Neural cell (in vitro differentiated cells): ENCODE data around the gene LONRF3. TPM values are rescaled to one million over a fixed set of nuclear protein-coding genes. Genes with fewer than 3 reads are reported as not detected.

Experiments used
- H2AFZ ChIP-seq: fragments of 200-600, 300-800 bp; sonication (generic), shearing (Covaris generic); 2 replicates; pipeline ENCODE4 v1.6.0; 2014; ENCODE audit warnings: low read depth, mild to moderate bottlenecking, antibody characterized with exemption, low read length, moderate library complexity
- H3F3A ChIP-seq: fragments of 200-600 bp; shearing (Covaris generic); 2 replicates; pipeline ENCODE4 v1.6.1; 2016; ENCODE audit warnings: mild to moderate bottlenecking, moderate library complexity, mixed read lengths, antibody characterized with exemption, low read length; ENCODE audit not compliant: insufficient read depth, poor library complexity, severe bottlenecking
- H3K27ac ChIP-seq: fragments of 200-600, 300-800 bp; sonication (generic), shearing (Covaris generic); 2 replicates; pipeline ENCODE4 v1.5.1; 2014; ENCODE audit warnings: mild to moderate bottlenecking, low read length, moderate library complexity
- H3K27me3 ChIP-seq: fragments of 300-800, 200-600 bp; sonication (generic), shearing (Covaris generic); 2 replicates; pipeline ENCODE4 v1.6.0; 2014; ENCODE audit warnings: mild to moderate bottlenecking, low read depth, low read length, moderate library complexity; ENCODE audit not compliant: insufficient read depth
- H3K36me3 ChIP-seq: fragments of 300-800, 200-600 bp; sonication (generic), shearing (Covaris generic); 2 replicates; pipeline ENCODE4 v1.5.1; 2014; ENCODE audit warnings: mild to moderate bottlenecking, antibody characterized with exemption, low read length, moderate library complexity; ENCODE audit not compliant: insufficient read depth
- H3K4me2 ChIP-seq: fragments of 300-800, 200-600 bp; sonication (generic), shearing (Covaris generic); 2 replicates; pipeline ENCODE4 v1.6.0; 2014; ENCODE audit warnings: mild to moderate bottlenecking, low read length
- H3K4me3 ChIP-seq: fragments of 300-800, 200-600 bp; sonication (generic), shearing (Covaris generic); 2 replicates; pipeline ENCODE4 v1.5.1; 2014; ENCODE audit warnings: mild to moderate bottlenecking, low read length, moderate library complexity
- H3K79me2 ChIP-seq: fragments of 200-600 bp; shearing (Covaris generic); replicated peaks from 2 replicates; pipeline ENCODE4 v1.6.0; 2014; ENCODE audit warnings: mild to moderate bottlenecking, low read length, moderate library complexity; ENCODE audit not compliant: insufficient read depth
- H3K9ac ChIP-seq: fragments of 300-800, 200-600 bp; sonication (generic), shearing (Covaris generic); 2 replicates; pipeline ENCODE4 v1.6.1; 2016; ENCODE audit warnings: mild to moderate bottlenecking, low read length, mixed read lengths
- H3K9me2 ChIP-seq: fragments of 200-600 bp; shearing (Covaris generic); 2 replicates; pipeline ENCODE4 v1.6.1; 2016; ENCODE audit warnings: mild to moderate bottlenecking, low read length, mixed read lengths; ENCODE audit not compliant: insufficient read depth
- H3K9me3 ChIP-seq: fragments of 200-600, 300-800 bp; sonication (generic), shearing (Covaris generic); 2 replicates; pipeline ENCODE4 v1.6.1; 2016; ENCODE audit warnings: mild to moderate bottlenecking, mixed run types, low read length, moderate library complexity, mixed read lengths
- H4K20me1 ChIP-seq: fragments of 200-600 bp; shearing (Covaris generic); 2 replicates; pipeline ENCODE4 v1.6.1; 2016; ENCODE audit warnings: mild to moderate bottlenecking, mixed run types; ENCODE audit not compliant: insufficient read depth
- EP300 ChIP-seq: fragments of 450-650 bp; conservative IDR thresholded peaks from 2 replicates; pipeline ENCODE4 v1.6.1; 2014; ENCODE audit warnings: antibody characterized with exemption, mild to moderate bottlenecking, moderate library complexity; ENCODE audit not compliant: poor library complexity, severe bottlenecking
- EZH2 ChIP-seq: fragments of 200-600, 300-800 bp; shearing (Covaris generic), sonication (generic); IDR thresholded peaks from 2 replicates; pipeline ENCODE4 v1.6.1; 2014; ENCODE audit warnings: antibody characterized with exemption, low read length, borderline replicate concordance, mild to moderate bottlenecking; ENCODE audit not compliant: insufficient read depth, poor library complexity, severe bottlenecking
- MXI1 ChIP-seq: fragments of 450-650 bp; conservative IDR thresholded peaks from 2 replicates; pipeline ENCODE4 v1.6.1; 2014; ENCODE audit warnings: antibody characterized with exemption, mild to moderate bottlenecking; ENCODE audit not compliant: poor library complexity, severe bottlenecking
- POLR2AphosphoS5 ChIP-seq: IDR thresholded peaks from 2 replicates; pipeline ENCODE4 v1.6.1; 2012
- RAD21 ChIP-seq: fragments of 450-650 bp; conservative IDR thresholded peaks from 2 replicates; pipeline ENCODE4 v1.6.1; 2014; ENCODE audit warnings: antibody characterized with exemption, mild to moderate bottlenecking, moderate library complexity
- SMC3 ChIP-seq: fragments of 450-650 bp; conservative IDR thresholded peaks from 2 replicates; pipeline ENCODE4 v1.6.1; 2014; ENCODE audit warnings: antibody characterized with exemption, mild to moderate bottlenecking, moderate library complexity; ENCODE audit not compliant: poor library complexity
- TAF1 ChIP-seq: IDR thresholded peaks from 2 replicates; pipeline ENCODE4 v1.6.1; 2012; ENCODE audit warnings: low read depth
- polyA plus RNA-seq: library from polyadenylated mRNA; depleted of rRNA; stranded (reverse); fragments of >200 nt; gene quantifications from 2 replicates; pipeline ENCODE4 v1.2.3, GENCODE V29; 2014
- TF ChIP-seq, protein P1 (sequence below): IDR thresholded peaks from 2 replicates; pipeline ENCODE4 v1.6.1; 2012; ENCODE audit warnings: borderline replicate concordance
- TF ChIP-seq, protein P2 (sequence below): fragments of 450-650 bp; IDR thresholded peaks from 2 replicates; pipeline ENCODE4 v1.5.1; 2014; ENCODE audit warnings: antibody characterized with exemption, mild to moderate bottlenecking, moderate library complexity; ENCODE audit not compliant: poor library complexity, severe bottlenecking

The LONRF3 gene
- polyA plus RNA-seq, 1 donor from 2014 or later: 0.41 TPM

GRCh38 chrX:118975831-118976598, 1.6 kb downstream of the LONRF3 start:
- Histone ChIP-seq H3K79me2 (no peaks in the 10 kb centered on the region), H3K27me3 (peaks cover 71% of the 10 kb centered on the region), H3K9me3 (no peaks in the 10 kb centered on the region), H4K20me1 (no peaks in the 10 kb centered on the region), H3K27ac (no peak overlapping the region), H3K9ac (no peak overlapping the region), H3K4me3 (peak overlapping the region; percentile 65), H3F3A (no peaks in the 10 kb centered on the region), H3K36me3 (no peaks in the 10 kb centered on the region), H3K9me2 (no peaks in the 10 kb centered on the region), H3K4me2 (no peak overlapping the region), H2AFZ (no peak overlapping the region)
- TF ChIP-seq TAF1 (no peak), MXI1 (no peak), EP300 (no peak), RAD21 (no peak), EZH2 (no peak), POLR2AphosphoS5 (no peak), SMC3 (no peak)
- TF ChIP-seq, protein P1, sequence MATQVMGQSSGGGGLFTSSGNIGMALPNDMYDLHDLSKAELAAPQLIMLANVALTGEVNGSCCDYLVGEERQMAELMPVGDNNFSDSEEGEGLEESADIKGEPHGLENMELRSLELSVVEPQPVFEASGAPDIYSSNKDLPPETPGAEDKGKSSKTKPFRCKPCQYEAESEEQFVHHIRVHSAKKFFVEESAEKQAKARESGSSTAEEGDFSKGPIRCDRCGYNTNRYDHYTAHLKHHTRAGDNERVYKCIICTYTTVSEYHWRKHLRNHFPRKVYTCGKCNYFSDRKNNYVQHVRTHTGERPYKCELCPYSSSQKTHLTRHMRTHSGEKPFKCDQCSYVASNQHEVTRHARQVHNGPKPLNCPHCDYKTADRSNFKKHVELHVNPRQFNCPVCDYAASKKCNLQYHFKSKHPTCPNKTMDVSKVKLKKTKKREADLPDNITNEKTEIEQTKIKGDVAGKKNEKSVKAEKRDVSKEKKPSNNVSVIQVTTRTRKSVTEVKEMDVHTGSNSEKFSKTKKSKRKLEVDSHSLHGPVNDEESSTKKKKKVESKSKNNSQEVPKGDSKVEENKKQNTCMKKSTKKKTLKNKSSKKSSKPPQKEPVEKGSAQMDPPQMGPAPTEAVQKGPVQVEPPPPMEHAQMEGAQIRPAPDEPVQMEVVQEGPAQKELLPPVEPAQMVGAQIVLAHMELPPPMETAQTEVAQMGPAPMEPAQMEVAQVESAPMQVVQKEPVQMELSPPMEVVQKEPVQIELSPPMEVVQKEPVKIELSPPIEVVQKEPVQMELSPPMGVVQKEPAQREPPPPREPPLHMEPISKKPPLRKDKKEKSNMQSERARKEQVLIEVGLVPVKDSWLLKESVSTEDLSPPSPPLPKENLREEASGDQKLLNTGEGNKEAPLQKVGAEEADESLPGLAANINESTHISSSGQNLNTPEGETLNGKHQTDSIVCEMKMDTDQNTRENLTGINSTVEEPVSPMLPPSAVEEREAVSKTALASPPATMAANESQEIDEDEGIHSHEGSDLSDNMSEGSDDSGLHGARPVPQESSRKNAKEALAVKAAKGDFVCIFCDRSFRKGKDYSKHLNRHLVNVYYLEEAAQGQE: no peak
- TF ChIP-seq, protein P2, sequence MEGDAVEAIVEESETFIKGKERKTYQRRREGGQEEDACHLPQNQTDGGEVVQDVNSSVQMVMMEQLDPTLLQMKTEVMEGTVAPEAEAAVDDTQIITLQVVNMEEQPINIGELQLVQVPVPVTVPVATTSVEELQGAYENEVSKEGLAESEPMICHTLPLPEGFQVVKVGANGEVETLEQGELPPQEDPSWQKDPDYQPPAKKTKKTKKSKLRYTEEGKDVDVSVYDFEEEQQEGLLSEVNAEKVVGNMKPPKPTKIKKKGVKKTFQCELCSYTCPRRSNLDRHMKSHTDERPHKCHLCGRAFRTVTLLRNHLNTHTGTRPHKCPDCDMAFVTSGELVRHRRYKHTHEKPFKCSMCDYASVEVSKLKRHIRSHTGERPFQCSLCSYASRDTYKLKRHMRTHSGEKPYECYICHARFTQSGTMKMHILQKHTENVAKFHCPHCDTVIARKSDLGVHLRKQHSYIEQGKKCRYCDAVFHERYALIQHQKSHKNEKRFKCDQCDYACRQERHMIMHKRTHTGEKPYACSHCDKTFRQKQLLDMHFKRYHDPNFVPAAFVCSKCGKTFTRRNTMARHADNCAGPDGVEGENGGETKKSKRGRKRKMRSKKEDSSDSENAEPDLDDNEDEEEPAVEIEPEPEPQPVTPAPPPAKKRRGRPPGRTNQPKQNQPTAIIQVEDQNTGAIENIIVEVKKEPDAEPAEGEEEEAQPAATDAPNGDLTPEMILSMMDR: no peak

GRCh38 chrX:118976599-118977340, 2.4 kb downstream of the LONRF3 start:
- Histone ChIP-seq H3K36me3 (no peaks in the 10 kb centered on the region), H3K9me2 (no peaks in the 10 kb centered on the region), H3K27ac (no peak overlapping the region), H3K27me3 (peaks cover 64% of the 10 kb centered on the region), H3K4me3 (peak overlapping the region; percentile 65), H3K79me2 (no peaks in the 10 kb centered on the region), H3K9ac (no peak overlapping the region), H3F3A (no peaks in the 10 kb centered on the region), H2AFZ (no peak overlapping the region), H3K9me3 (no peaks in the 10 kb centered on the region), H4K20me1 (no peaks in the 10 kb centered on the region), H3K4me2 (no peak overlapping the region)
- TF ChIP-seq EZH2 (no peak), POLR2AphosphoS5 (no peak), EP300 (no peak), TAF1 (no peak), MXI1 (no peak), RAD21 (no peak), SMC3 (no peak)
- TF ChIP-seq, protein P2: no peak
- TF ChIP-seq, protein P1: no peak
